HG03558 (cell line): Measurements from ENCODE around the gene LMAN2.
"Not testable (repeated sequence)": the region's sequence is repeated elsewhere in the genome, so short reads cannot be mapped to it uniquely, and the experiment has no call there.

ENCODE experiments used
- ATAC-seq: cut with Tn5 transposase; IDR thresholded peaks from one replicate; pipeline ENCODE4 v1.9.1; 2021; ENCODE audit warnings: moderate number of reproducible peaks; ENCODE audit not compliant: unreplicated experiment; ENCODE audit errors: extremely low read depth

The LMAN2 gene

DNA sequence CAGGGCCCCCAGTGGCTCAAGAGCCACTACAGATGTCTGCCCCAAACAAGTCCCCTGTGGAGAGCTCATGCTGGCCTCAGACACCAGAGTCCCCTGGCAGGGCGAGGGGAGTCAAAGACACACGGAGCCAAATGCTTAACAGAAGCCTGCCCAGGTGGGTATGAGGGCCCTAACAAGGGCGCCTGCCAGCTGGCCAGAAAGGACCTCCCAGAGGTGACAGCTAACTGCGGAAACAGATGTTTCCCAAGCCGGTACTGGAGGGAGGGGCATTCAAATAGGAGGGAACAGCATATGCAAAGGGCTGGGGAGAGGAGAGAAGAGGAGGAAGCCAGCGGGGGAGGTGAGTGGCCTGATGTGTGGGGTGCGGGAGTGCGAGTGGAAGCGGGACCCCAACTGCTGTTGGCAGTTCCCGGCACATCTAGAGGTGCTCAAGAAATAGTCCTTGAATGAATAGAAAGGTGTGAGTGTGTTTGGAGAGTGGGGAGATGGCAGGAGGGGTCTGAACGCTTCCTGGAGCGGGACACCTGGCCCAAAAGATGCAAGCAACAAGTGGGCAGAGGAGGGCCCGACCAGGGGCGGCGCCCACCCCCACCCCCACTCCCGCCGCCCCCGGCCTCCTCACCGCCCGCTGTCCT lies 40.6 kb downstream of the LMAN2 start:
- ATAC-seq = no peak

DNA sequence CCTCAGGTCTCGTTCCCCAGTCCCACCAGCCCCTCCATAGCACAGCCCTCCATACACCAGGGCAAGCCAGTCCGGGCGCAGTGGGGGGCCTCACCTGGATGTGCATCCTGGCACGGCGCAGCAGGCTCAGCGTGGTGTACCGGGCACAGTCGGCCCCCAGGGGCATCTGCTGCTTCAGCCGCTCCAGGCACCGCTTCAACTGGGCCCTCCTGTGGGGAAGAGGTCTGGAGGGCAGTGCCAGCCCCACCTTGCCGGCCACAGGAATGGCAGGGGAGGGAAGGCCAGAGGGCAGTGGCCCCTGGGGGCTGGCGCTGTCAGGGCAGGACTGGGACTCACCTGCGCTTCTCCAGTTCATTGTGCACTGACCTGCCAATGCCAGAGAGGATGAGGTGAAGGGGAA lies 41.1 kb downstream of the LMAN2 start:
- no peak for ATAC-seq

DNA sequence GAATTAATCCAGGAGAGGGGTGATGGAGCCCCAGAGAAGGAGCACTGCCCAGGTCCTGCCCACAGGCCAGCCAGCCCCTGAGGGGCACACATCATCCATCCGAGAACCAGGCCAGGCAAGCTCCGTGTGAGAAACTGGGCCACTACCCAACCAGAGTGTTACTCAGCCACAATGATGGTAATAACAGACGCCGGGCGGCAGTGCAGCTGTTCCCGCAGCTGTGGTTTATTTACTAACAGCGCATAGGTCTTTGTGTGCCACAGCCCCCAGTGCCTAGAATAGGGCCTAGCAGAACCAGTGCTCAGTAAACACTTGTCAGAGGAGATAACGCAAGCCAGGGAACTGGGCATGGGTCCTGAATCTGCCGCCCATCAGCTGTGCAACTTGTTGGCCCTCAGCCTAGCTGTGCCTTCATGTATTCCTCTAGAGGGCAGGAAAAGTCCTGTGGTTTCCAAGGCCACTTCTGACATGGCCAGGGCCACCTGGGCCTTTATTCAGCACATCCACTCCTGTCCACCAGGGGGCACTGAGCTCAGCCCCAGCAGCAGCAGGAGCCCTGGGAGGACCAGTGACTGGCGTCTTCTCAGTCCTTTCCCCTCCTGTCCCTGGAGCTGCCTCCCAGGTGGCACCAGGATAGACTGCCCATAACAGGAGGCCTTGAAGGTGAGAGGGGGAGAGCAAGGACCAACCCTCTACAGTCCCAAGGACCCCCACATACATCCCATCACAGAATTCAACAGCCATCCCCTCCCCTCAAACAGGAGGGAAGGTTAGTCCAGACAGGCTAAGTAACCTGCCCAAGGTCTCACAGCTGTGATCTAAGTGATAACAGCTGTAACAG lies 41.9 kb downstream of the LMAN2 start:
- ATAC-seq = no peak

DNA sequence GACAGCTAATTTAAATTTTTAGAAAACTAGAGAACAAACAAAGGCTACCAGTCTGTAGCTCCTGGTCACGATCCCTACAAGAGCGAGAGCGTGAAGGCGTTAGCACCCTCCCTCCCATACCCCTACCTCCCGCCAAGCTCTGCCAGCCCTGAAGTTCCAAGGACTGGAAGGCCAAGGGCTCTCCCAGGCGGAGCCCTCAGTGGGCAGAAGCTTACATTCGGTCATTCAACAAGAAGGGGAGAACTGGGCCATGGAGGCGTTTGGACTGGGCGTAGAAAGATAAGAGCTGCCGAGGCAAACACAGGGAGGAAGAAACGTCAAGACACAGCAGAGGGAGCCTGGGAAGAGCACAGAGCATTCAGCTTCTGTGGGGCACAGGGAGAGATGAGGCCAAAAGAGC lies 42.7 kb downstream of the LMAN2 start:
- no peak for ATAC-seq

DNA sequence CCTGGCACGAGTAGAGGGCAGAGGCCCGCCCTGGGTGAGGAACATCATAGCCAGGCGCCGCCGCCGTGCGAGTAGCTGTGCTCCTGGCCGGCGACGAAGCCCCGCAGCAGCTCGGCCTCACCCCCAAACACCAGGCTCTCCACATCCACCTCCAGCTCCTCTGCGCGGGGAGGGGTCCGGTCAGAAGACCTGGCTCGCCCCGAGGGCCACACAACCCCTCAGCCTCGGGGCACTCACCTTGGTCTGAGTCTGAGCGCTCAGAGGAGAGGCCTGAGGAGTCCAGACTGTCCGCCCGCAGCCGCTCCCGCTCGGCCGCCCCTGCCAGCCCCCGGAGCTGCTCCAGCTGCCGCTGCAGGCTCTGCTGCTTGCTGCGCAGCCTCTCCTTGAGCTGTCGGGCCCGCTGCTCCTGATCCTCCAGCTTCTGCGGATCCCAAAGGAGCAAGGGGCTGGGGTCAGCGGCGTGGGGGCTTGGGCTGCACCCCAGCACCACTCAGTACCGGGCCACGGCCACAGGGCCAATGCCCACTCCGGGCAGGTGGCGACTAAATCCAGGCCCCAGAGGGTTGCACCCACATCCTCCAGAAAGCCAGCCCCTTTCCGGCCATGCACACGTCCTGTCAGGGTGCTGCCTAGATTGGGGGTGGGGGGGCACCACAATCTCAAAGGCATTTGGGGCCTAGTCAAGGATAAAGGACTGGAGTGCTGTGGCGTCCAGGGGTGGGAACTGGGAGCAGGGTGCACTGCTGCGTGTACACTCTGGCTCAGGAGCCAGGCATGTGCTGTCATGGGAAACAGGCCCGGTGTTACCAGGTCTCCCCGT lies 43.7 kb downstream of the LMAN2 start:
- no peak for ATAC-seq

DNA sequence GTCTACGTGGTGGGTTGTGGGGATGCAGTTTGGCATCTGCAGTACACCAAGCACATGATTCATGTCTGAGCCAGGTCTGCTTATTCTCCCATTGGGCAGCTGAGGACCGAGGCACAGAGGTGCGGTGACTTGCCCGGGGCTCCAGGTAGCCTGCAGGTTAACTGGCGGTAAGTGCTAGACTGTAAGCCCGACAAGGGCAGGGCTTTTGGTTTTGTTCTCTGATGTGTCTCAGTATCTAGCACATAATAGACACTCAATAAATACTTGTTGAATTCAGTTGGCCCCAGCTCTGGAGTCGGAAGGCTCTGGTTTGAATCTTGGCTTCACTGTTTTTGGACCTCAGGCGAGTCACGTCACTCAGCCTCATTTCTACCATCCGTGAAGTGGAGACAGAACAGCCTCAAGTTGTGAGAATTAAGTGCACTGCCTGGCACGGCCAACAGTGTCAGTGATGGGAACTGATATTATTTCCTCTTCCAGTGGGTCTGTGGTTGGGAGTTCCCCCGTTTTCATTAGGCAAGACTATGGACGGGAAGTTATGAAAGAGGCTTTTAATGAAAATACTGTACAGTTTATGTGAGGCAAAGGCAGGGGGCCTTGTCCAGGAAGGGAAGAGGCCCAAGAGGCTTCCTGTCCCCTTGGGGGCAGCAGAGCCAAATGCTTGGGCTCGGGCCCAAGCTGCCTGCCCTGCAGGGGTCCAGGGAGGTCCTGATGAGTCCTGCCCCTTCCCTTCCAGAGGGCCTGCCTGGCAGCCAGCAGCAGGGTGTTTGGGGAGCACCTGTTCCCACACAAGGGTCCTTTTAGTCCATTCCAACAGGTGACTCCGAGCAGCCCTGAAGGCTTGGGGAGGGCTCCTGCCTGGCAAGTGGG lies 44.6 kb downstream of the LMAN2 start:
- no peak for ATAC-seq

DNA sequence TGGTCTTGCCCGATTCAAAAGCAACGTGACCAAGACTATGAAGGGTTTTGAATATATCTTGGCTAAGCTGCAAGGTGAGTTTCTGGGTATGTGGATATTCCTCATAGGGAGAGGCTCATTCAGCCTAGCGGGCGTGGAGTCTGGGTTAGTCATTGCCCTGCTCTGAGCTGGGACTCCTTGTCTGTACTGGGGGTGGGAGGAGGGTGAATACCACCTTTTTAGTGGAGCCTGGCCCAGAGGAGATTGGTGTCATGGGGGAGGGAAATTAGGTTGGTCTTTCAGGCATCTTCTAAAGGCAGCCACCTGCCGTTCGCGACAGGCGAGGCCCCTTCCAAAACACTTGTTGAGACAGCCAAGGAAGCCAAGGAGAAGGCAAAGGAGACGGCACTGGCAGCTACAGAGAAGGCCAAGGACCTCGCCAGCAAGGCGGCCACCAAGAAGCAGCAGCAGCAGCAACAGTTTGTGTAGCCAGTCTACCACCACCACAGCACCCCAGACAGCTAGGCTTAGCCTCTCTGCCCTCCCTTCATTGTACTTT lies 45.3 kb downstream of the LMAN2 start:
- not testable (repeated sequence) for ATAC-seq

DNA sequence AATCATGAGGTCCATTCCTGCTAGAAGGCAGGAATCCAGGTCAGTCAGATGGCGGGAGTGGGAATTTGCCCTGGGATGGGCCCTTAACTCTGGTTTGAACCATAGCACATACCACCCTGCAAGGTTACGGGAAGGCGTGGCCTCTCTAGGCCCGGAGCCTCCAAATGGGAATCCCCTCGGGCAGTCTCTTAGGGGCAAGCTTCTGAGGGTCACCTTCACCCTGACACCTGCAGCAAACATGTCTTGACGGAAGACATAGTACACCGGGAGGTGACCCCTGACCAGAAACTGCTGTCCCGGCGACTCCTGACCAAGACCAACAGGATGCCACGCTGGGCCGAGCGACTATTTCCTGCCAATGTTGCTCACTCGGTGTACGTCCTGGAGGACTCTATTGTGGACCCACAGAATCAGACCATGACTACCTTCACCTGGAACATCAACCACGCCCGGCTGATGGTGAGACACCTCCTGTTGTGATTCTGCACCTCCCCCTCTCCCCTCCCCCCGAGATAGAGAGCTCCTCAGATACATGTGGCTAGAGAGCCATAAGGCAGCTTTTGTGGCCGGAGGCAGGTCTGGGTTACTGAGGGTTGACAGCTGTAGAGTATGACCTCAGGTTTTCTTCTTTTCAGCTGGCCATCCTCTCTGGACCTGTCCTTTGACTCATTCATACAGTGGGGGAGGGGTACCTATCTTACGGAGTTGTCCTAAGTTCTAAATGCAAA lies 46.9 kb downstream of the LMAN2 start:
- ATAC-seq = no peak

DNA sequence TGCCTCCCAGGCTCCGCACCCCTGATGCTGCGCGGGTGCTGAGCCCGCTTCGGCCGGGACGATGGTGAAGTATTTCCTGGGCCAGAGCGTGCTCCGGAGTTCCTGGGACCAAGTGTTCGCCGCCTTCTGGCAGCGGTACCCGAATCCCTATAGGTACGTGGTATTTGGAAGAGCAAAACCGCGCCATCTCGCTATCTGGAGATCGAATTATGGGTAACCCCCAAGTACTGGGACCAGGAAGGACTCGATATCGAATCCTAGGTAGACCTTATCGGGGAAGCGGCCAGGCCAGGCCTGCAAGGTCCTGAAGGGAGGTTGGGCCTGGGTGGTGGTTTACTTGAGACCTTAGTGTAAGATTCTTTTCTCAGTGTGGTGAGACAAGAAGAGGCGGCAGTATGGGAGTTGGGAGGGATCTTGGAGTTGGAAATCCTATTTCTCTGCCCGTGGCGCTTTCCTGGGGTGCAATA lies 47.5 kb downstream of the LMAN2 start:
- no peak for ATAC-seq

DNA sequence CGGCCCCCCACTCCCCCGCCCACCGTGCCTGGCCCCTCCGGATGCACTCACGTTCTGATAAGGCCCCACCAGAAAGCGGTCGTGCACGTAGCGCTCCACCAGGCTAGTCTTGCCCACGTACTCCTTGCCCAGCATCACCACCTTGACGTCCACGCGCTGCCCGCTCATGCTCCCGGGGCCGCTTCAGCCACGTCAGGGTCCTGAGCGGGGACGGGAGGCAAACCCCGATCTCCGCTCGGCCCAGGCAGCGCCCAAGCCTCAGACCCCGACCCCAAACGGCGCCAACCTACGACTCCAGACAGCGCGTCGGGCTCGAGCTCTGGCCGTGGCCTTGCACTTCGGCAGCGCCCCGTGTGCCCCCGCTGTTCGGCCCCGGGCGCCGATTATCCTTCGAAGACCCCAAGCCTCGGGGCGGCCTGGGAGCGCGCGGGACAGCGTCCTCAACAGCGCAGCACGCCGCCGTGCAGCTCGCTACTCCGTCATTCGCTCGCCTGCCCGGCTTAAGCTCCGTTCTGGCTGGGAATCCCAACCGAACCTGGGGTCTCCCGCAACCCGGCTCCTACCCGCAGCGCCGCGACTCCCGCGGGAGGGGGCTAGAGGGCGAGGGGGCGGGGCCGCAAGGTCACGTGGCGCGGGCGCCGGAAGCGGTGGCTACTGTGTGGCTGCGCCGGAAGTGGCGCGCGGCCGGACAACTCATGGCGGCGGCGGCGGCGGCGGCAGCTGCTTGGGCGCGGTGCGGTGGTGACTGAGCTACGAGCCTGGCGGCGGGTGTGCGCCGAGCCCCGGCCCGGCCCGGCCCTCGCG lies 48.1 kb downstream of the LMAN2 start, which contains the start of the genes PRELID1 and RAB24:
Gene PRELID1, plus strand, starts transcription at position 679 of the 804 bp plus-strand sequence. CDS start 187 bp downstream, outside the sequence.
Gene RAB24, minus strand, starts transcription at position 599 of the 804 bp plus-strand sequence. Its CDS starts 431 bp downstream, at position 168.
- ATAC-seq = no peak

DNA sequence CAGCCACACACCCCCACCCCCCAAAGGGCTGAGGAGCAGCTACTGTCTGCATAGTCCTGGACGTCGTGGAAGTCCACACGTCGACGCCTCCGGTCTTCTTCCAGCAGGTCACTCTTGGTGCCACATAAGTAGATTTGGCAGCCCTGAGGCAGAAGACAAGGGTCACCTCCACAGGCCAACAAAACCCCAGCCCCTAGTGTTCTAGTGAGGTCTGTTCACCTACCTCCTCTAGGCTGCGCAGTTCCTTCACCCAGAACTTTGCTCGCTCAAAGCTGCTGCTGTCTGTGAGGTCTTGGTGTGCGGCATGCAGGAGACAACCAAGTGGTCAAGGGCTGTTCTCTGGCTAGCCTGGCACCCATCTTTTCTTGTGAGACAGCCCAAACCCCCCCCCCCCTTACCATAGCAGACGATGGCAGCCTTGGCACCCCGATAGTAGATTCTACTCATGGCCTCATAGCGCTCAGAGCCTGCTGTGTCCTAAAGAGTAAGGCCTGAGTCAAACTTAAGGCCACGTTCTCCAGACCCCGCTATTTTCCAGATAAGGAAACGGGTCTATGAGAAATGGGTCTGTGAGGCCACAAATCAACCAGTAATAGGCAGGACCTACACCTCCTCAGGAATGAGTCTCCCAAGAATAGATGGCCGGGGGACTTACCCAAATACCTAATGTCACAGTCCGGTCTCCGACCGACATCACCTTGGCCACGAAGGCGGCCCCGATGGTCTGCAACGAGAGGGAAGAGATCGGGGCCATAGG lies 48.9 kb downstream of the LMAN2 start:
- no peak for ATAC-seq

DNA sequence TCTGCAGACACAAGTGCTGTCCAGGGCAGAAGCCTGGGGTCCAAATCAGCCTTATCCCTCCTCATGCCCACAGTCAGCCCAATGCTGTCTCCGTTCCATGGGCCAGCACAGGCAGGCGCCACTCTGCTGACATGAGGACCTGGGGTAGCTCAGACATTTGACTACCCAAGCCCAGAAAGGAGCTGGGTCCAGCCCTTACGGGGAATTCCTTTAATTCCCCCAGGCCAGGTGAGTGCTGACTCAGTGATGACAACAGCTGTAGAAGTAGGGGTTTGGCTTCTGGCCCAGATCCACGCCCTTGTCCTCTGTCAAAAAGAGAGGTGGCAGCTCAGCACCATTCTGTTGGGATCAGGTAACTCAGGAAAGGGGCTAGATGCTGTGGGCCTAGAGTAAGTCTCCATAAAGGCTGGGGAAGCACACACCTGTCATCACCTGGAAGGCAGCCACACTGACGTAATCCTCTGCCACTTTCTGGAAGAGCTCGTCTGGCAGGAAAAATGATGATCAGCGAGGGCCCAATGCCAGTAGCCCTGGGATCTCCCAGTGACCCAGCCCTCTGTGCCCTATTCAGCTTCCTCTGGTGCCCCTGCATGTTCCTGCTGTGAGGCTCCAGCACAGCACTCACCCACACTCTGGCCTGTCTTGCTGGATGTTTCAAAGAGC lies 49.8 kb downstream of the LMAN2 start:
- no peak for ATAC-seq

DNA sequence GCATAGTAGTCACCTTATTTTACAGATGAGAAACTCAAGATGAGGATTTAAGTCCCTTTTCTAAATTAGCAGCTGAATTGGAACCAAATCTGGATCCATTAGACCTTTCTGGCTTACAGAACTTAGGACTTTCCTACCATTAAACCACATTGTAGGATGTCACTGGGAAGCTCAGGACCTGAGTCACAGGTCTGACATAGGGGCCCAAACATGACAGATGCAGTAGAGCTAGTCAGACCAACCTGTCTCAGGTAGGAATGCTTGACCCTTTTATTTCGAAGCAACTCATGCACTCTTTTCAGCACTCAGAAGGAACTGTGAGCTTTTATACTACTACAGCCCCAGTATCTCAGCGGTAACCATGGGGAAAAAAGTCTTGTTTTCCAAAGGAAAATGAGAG lies 50.5 kb downstream of the LMAN2 start:
- ATAC-seq = no peak

DNA sequence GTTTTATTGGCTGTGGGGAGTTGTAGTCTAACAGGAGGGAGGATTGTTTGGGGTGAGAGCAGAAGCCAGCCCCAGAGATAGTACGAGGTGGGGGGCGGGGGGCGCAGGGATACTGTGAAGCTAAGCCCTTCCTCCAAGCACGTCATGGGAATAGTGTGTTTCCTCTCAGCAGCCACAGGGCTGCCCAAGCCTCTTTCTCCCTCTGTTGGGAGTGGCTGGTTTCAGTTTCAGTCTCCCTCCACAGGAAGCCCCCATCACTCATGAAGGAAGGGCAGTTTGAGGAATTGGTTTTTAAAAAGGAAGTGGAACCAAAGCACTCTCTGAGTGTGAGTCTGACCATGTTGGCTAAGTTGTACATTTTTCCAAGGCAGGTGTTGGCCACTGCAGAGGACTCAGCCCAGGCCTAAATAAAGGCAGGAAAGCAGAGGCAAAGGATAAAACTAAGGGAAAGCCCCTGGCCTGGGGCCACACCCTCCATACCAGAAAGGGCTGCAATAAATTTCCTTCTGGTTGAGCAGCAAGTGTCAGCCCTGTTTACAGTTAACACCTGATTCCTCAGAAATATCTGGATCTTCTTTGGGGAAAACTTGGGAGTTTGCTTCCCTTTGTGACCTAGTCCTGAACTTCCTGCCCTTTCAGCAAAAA lies 51.1 kb downstream of the LMAN2 start:
- no peak for ATAC-seq

DNA sequence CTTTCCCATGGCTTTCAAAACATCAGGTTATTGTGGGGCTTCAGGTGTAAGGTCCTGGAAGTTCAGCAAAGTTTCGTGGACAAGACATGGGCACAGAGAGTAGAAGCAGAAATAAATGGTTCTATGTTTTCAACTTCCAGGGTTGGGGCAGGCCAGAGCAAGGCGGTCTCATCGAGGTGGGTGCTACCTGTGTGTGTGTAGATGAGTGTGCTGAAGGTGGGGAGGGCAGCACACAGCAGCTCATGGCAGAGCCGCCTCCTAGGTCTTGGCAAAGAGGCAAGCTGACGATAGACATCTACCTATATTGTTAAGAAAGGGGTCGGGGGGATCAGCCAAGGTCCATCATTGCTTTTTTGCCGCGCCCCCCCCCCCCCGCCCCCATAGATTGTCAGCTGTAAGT lies 51.8 kb downstream of the LMAN2 start:
- ATAC-seq = no peak

DNA sequence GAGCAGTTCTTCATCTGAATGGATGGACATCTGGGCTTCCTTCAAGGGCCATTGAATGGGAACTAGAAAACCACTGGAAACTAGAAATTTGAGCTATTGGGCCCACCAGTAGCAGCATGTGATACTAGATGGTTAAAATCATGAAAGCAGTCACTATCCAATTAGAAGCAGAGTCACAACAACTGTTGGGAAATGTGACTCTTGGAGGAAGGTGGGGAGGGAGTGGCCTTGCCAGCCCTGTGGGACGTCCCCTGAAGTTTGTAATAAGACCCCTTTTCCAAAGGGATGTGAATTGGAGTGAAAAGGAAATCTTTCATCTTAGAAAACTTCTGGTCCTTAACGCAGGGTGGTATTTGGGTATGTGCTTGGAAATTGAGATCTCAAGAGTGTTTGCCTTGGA lies 53.5 kb downstream of the LMAN2 start:
- ATAC-seq = no peak
